Measurements from ENCODE around the gene CPM. TPM values are rescaled to one million over a fixed set of nuclear protein-coding genes. Genes with fewer than 3 reads are reported as not detected.

The CPM gene
- total RNA-seq, 4 donors from 2014 or later: 59.0 to 120 (median 79.7) TPM

DNA sequence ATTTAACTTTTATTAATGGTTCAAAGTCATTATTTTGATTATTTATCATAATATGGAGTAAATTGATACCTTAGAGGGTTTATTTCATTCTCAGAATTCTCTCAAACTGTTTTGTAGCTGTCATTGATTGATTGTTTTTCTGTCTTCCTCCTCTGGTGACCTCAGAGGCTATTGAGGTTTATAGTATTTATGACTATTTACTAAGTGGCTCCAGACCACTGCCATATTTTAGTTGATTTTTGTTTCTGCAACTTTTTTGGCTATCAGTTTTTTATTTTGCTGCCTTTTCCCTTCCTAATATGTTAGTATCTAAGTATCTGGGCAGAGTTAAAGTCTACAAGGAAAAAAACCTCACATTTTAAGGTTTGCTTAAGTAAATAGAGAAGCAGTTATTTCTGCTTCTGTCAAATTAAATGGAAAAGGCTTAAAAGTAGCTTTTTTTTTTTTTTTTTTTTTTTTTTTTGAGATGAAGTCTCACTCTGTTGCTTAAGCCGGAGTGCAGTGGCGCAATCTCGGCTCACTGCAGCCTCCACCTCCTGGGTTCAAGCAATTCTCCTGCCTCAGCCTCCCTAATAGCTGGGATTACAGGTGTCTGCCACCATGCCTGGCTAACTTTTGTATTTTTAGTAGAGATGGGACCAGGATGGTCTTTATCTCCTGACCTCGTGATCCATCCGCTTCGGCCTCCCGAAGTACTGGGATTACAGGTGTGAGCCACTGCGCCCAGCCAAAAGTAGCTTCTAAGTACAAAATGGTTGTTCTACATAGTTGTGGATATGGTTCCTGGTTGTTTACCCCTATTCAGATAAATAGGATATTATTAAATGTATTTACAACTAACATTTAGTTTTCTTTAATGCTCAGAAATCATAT lies 116.8 kb downstream of the CPM start:
- no peak for DNase-seq (ENCODE audit: low spot score in 2 of 2)
- H3K9me3 ChIP-seq: no peaks in the 10 kb centered on the region
- H3K27me3 ChIP-seq: no peaks in the 10 kb centered on the region
- WGBS: over 99% methylated on average over 8 of the region's 8 CpGs
- peaks cover 22% of the 10 kb centered on the region for H3K4me1 ChIP-seq
- H3K4me3 ChIP-seq: no peak overlapping the region
- H3K27ac ChIP-seq: no peak overlapping the region
- peaks cover 61% of the 10 kb centered on the region for H3K36me3 ChIP-seq
- TF ChIP-seq POLR2A (IDR thresholded peaks at IDR 0.05): no peak
- TF ChIP-seq, protein P1, sequence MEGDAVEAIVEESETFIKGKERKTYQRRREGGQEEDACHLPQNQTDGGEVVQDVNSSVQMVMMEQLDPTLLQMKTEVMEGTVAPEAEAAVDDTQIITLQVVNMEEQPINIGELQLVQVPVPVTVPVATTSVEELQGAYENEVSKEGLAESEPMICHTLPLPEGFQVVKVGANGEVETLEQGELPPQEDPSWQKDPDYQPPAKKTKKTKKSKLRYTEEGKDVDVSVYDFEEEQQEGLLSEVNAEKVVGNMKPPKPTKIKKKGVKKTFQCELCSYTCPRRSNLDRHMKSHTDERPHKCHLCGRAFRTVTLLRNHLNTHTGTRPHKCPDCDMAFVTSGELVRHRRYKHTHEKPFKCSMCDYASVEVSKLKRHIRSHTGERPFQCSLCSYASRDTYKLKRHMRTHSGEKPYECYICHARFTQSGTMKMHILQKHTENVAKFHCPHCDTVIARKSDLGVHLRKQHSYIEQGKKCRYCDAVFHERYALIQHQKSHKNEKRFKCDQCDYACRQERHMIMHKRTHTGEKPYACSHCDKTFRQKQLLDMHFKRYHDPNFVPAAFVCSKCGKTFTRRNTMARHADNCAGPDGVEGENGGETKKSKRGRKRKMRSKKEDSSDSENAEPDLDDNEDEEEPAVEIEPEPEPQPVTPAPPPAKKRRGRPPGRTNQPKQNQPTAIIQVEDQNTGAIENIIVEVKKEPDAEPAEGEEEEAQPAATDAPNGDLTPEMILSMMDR (IDR thresholded peaks at IDR 0.05): no peak
- no peak for TF ChIP-seq EP300 (IDR thresholded peaks at IDR 0.05)
- no peak for TF ChIP-seq POLR2AphosphoS5 (IDR thresholded peaks at IDR 0.05)

DNA sequence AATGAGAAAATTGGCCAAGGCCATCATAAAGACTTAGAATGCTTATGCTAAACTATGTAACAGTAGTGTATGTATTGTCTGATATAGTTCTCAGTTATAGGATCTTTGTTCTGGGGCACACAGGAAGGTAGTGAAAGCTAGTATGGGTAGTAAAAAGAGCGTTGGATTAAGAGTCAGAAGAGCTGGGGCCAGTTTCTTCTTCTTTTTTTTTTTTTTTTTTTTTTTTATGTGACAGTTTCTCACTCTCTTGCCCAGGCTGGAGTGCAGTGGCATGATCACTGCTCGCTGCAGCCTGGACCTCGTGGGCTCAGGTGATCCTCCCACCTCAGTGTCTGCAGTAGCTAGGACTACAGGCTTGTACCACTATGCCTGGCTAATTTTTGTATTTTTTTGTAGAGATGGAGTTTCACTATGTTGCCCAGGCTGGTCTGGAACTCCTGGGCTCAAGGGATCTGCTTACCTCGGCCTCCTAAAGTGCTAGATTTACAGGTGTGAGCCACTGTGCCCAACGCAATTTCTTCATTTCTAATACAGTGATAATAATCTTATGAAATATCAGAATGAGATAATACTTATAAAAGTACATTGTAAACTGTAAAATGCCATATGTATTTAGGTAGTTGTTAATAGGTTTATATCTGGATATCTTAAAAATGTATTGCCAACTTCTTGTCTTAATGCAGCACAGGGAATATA lies 117.6 kb downstream of the CPM start:
- TF ChIP-seq, protein P1 (IDR thresholded peaks at IDR 0.05): no peak
- TF ChIP-seq EP300 (IDR thresholded peaks at IDR 0.05) (no peak), POLR2AphosphoS5 (IDR thresholded peaks at IDR 0.05) (no peak), POLR2A (IDR thresholded peaks at IDR 0.05) (no peak)
- no peak for DNase-seq (ENCODE audit: low spot score in 2 of 2)
- Histone ChIP-seq H3K27me3 (no peaks in the 10 kb centered on the region), H3K4me1 (peaks cover 28% of the 10 kb centered on the region), H3K4me3 (no peak overlapping the region), H3K36me3 (peaks cover 63% of the 10 kb centered on the region), H3K9me3 (no peaks in the 10 kb centered on the region), H3K27ac (no peak overlapping the region)
- 77% methylated on average over 5 of the region's 5 CpGs for WGBS

DNA sequence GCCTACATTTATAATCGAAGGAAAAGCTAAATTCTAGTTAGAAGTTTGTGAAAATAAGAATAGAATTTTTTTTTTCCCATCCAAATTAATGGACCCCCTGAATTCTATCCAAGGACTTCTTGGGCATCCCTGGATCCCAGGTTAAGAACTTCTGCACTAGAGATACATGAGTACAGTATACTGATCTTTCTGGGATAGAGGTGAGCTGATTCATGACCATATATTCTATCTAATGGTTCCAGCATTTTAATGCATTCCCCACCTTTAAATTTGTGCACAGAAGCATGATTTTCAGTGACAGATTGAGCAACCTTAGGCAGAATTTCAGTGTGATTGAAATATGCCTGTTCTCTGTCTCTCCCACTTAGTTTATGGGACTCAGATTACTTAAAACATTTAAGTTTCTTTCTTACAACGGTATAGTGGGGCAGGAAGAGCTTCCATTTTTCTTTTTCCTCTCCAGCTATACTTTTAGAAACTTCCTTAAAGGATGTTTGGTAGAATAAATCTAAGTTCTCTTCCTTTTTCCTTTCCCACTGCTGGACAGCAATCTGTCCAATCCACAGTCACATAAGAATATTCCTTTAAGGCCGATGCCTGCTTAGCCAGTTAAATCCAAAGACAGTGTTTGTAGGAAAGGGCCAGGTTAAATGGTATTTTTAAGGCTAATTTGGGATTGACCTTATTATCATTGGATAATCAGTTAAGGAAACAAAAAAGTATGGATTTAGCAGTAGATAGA lies 118.3 kb downstream of the CPM start:
- Histone ChIP-seq H3K4me3 (no peak overlapping the region), H3K27me3 (no peaks in the 10 kb centered on the region), H3K9me3 (no peaks in the 10 kb centered on the region), H3K36me3 (peaks cover 64% of the 10 kb centered on the region), H3K4me1 (peaks cover 29% of the 10 kb centered on the region), H3K27ac (no peak overlapping the region)
- WGBS: 85% methylated on average over 3 of the region's 3 CpGs
- DNase-seq (ENCODE audit: low spot score in 2 of 2): no peak
- TF ChIP-seq EP300 (IDR thresholded peaks at IDR 0.05) (no peak), POLR2A (IDR thresholded peaks at IDR 0.05) (no peak), POLR2AphosphoS5 (IDR thresholded peaks at IDR 0.05) (no peak)
- TF ChIP-seq, protein P1 (IDR thresholded peaks at IDR 0.05): no peak

DNA sequence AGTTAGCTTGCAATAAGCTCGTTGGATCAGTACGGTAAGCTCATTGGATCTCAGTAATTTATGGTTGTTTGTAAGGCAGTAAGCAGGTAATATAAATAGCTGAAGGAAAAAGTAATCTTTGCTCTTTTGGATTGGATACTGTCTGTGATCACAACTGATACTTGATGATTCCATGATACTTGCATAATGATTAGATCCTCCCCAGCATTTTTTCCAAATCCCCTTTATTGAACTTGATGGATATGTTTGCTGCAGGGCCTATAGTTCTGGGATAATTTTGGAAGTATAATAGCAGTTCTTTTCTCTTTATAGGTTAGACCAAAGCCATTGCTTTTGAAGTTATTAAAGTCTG lies 119.8 kb downstream of the CPM start:
- no peak overlapping the region for H3K27ac ChIP-seq
- TF ChIP-seq EP300 (IDR thresholded peaks at IDR 0.05): no peak
- TF ChIP-seq, protein P1 (IDR thresholded peaks at IDR 0.05): no peak
- peaks cover 53% of the 10 kb centered on the region for H3K36me3 ChIP-seq
- H3K9me3 ChIP-seq: no peaks in the 10 kb centered on the region
- no peaks in the 10 kb centered on the region for H3K27me3 ChIP-seq
- no peak overlapping the region for H3K4me3 ChIP-seq
- WGBS: 47% methylated on average over 2 of the region's 2 CpGs
- no peak for DNase-seq (ENCODE audit: low spot score in 2 of 2)
- peaks cover 36% of the 10 kb centered on the region for H3K4me1 ChIP-seq
